Smooth muscle cell (in vitro differentiated cells): Measurements from ENCODE around the gene BPTF. TPM values are rescaled to one million over a fixed set of nuclear protein-coding genes. Genes with fewer than 3 reads are reported as not detected.
"Not testable (repeated sequence)": the region's sequence is repeated elsewhere in the genome, so short reads cannot be mapped to it uniquely, and the experiment has no call there.

ENCODE experiments used
- DNase-seq: peaks from one replicate; lab custom pipeline; 2025; ENCODE audit not compliant: unreplicated experiment; lab: John Stamatoyannopoulos, UW
- H2AFZ ChIP-seq: fragments of 200-600 bp; sonication (generic); 2 replicates; pipeline ENCODE4 v1.6.0; 2016; ENCODE audit warnings: antibody characterized with exemption, low read depth, mild to moderate bottlenecking
- H3F3A ChIP-seq: fragments of 200-600 bp; sonication (generic); 2 replicates; pipeline ENCODE4 v1.6.0; 2017; ENCODE audit warnings: antibody characterized with exemption, low read depth
- H3K27ac ChIP-seq: fragments of 200-600 bp; sonication (generic); 2 replicates; pipeline ENCODE4 v1.5.1; 2016; ENCODE audit warnings: low read depth, mild to moderate bottlenecking
- H3K27me3 ChIP-seq: fragments of 200-600 bp; sonication (generic); 2 replicates; pipeline ENCODE4 v1.6.1; 2016; ENCODE audit warnings: low read depth, mild to moderate bottlenecking
- H3K36me3 ChIP-seq: fragments of 200-600 bp; sonication (generic); 2 replicates; pipeline ENCODE4 v1.5.1; 2016; ENCODE audit warnings: low read depth
- H3K4me1 ChIP-seq: fragments of 200-600 bp; sonication (generic); 2 replicates; pipeline ENCODE4 v1.5.1; 2016; ENCODE audit warnings: low read depth
- H3K4me2 ChIP-seq: fragments of 200-600 bp; sonication (generic); 2 replicates; pipeline ENCODE4 v1.6.0; 2016; ENCODE audit warnings: mild to moderate bottlenecking
- H3K4me3 ChIP-seq: fragments of 200-600 bp; sonication (generic); 2 replicates; pipeline ENCODE4 v1.5.1; 2016; ENCODE audit warnings: mild to moderate bottlenecking
- H3K79me2 ChIP-seq: fragments of 200-600 bp; sonication (generic); 2 replicates; pipeline ENCODE4 v1.6.0; 2016; ENCODE audit warnings: low read depth, mild to moderate bottlenecking
- H3K9ac ChIP-seq: fragments of 200-600 bp; sonication (generic); 2 replicates; pipeline ENCODE4 v1.6.0; 2016; ENCODE audit warnings: low read depth
- H3K9me3 ChIP-seq: fragments of 200-600 bp; sonication (generic); replicated peaks from 2 replicates; pipeline ENCODE4 v1.5.1; 2016; ENCODE audit warnings: low read depth
- H4K20me1 ChIP-seq: fragments of 200-600 bp; sonication (generic); 2 replicates; pipeline ENCODE4 v1.6.0; 2016; ENCODE audit warnings: low read depth
- CTCF ChIP-seq: fragments of 200-600 bp; sonication (generic); IDR thresholded peaks from 2 replicates; pipeline ENCODE4 v1.5.1; 2017; ENCODE audit warnings: borderline replicate concordance, mild to moderate bottlenecking, antibody characterized with exemption; ENCODE audit not compliant: insufficient read depth, poor library complexity, severe bottlenecking
- whole genome bisulfite sequencing: methylation state at CpG from one replicate; pipeline ENCODE4 v1.1.7; 2016; ENCODE audit warnings: low lambda C conversion rate; 5-methylcytosine and 5-hydroxymethylcytosine counted together
- polyA plus RNA-seq: library from polyadenylated mRNA; unstranded; fragments of >200 nt; fragmentation: Nextera tagmentation; extraction: Ambion mirVana; gene quantifications from 2 replicates; pipeline ENCODE4 v1.2.1, GENCODE V29; 2016
- total RNA-seq: library from RNA; depleted of rRNA; stranded (reverse); fragments of >200 nt; gene quantifications from 2 replicates; pipeline ENCODE4 v1.2.3, GENCODE V29; 2014

Gene BPTF
- total and polyA plus RNA-seq, 2 experiments from 2014 or later: 26.8 to 51.2 TPM

DNA sequence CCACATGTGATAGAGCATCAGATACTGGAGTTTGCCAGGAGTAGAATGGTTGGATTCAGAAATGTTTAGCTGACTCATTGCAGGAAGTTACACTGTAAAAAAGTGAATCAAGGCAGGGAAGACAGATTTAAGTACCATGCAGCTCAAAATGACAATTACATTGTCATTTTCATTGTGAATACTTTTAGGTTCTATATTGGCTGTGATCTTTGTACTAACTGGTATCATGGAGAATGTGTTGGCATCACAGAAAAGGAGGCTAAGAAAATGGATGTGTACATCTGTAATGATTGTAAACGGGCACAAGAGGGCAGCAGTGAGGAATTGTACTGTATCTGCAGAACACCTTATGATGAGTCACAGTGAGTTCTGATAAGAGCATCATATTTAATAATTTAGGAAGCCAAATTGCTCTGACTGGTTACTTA, 137.9 kb downstream of the BPTF start:
- H3K4me2 ChIP-seq, H3K27ac ChIP-seq, H3K4me3 ChIP-seq, H4K20me1 ChIP-seq, H3K79me2 ChIP-seq, H3K9me3 ChIP-seq, H3K27me3 ChIP-seq, DNase-seq, H3F3A ChIP-seq, H3K36me3 ChIP-seq, H3K9ac ChIP-seq, H3K4me1 ChIP-seq, H2AFZ ChIP-seq: not testable (repeated sequence)
- 0% methylated on average over 1 of the region's 1 CpG for WGBS
- TF ChIP-seq CTCF: peak; percentile 76

- Histone ChIP-seq H3K4me2 (no peak overlapping the region), H3K27me3 (no peaks in the 10 kb centered on the region), H2AFZ (no peak overlapping the region), H3K9ac (no peak overlapping the region), H4K20me1 (no peaks in the 10 kb centered on the region), H3K27ac (no peak overlapping the region), H3K36me3 (peaks cover 4% of the 10 kb centered on the region), H3K4me1 (peaks cover 4% of the 10 kb centered on the region), H3K9me3 (no peaks in the 10 kb centered on the region), H3K4me3 (no peak overlapping the region), H3K79me2 (no peaks in the 10 kb centered on the region), H3F3A (no peaks in the 10 kb centered on the region)
- WGBS: 97% methylated on average over 7 of the region's 7 CpGs
- no peak for DNase-seq
- no peak for TF ChIP-seq CTCF
Measured at GRCh38 chr17:67970783-67971182, 145.5 kb downstream of the BPTF start.

- DNase-seq: no peak
- peaks cover 3% of the 10 kb centered on the region for H3F3A ChIP-seq
- H3K4me1 ChIP-seq: peaks cover 4% of the 10 kb centered on the region
- H4K20me1 ChIP-seq: peaks cover 2% of the 10 kb centered on the region
- no peak overlapping the region for H3K27ac ChIP-seq
- H3K79me2 ChIP-seq: no peaks in the 10 kb centered on the region
- no peaks in the 10 kb centered on the region for H3K36me3 ChIP-seq
- no peaks in the 10 kb centered on the region for H3K9me3 ChIP-seq
- WGBS: 48% methylated on average over 9 of the region's 9 CpGs
- TF ChIP-seq CTCF: no peak
- no peaks in the 10 kb centered on the region for H3K27me3 ChIP-seq
- H3K4me2 ChIP-seq: no peak overlapping the region
- H3K9ac ChIP-seq: no peak overlapping the region
- no peak overlapping the region for H2AFZ ChIP-seq
- no peak overlapping the region for H3K4me3 ChIP-seq
Measured at GRCh38 chr17:67974185-67974584, 148.9 kb downstream of the BPTF start.

DNA sequence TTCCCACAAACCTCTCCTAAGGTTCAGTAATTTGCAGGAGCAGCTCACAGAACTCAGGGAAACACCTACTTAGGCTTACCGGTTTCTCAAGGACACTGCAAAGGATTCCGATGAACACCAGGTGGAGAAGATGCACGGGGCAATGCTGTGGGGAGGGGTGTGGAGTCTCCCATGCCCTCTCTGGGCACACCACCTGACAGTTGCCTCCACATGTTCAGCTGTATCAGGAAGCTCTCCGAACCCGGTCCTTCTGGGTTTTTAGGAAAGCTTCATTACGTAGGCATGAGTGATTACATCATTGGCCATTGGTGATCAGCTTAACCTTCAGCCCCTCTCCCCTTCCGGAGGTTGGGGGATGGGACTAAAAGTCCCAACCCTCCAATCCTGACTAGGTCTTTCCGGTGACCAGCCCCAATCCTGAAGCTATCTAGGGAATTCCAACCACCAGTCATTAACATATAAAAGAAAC, 149.3 kb downstream of the BPTF start:
- H3K9me3 ChIP-seq: no peaks in the 10 kb centered on the region
- TF ChIP-seq CTCF: no peak
- no peaks in the 10 kb centered on the region for H3K36me3 ChIP-seq
- H3K27ac ChIP-seq: no peak overlapping the region
- no peaks in the 10 kb centered on the region for H3K27me3 ChIP-seq
- H3K4me1 ChIP-seq: peaks cover 4% of the 10 kb centered on the region
- peaks cover 2% of the 10 kb centered on the region for H4K20me1 ChIP-seq
- no peak overlapping the region for H3K4me3 ChIP-seq
- DNase-seq: no peak
- H2AFZ ChIP-seq: no peak overlapping the region
- H3K9ac ChIP-seq: no peak overlapping the region
- peaks cover 3% of the 10 kb centered on the region for H3F3A ChIP-seq
- WGBS: 30% methylated on average over 8 of the region's 8 CpGs
- H3K79me2 ChIP-seq: no peaks in the 10 kb centered on the region
- H3K4me2 ChIP-seq: no peak overlapping the region

- H3K9me3 ChIP-seq, H3F3A ChIP-seq, DNase-seq, H3K4me3 ChIP-seq, H3K27ac ChIP-seq, H4K20me1 ChIP-seq, H3K9ac ChIP-seq, H2AFZ ChIP-seq, H3K36me3 ChIP-seq, H3K27me3 ChIP-seq, H3K79me2 ChIP-seq, H3K4me2 ChIP-seq, H3K4me1 ChIP-seq: not testable (repeated sequence)
- WGBS: 94% methylated on average over 6 of the region's 6 CpGs
Measured at GRCh38 chr17:67976306-67976705, 151.0 kb downstream of the BPTF start.
